Non-pigmented ciliary epithelial cell (primary cell): ENCODE data around the gene ZNF512.
"Not testable (repeated sequence)": the region's sequence is repeated elsewhere in the genome, so short reads cannot be mapped to it uniquely, and the experiment has no call there.

ENCODE experiments used
- DNase-seq: peaks from one replicate; pipeline ENCODE4 v3.0.0-alpha.2; 2010; ENCODE audit warnings: low read depth

The ZNF512 gene, protein sequence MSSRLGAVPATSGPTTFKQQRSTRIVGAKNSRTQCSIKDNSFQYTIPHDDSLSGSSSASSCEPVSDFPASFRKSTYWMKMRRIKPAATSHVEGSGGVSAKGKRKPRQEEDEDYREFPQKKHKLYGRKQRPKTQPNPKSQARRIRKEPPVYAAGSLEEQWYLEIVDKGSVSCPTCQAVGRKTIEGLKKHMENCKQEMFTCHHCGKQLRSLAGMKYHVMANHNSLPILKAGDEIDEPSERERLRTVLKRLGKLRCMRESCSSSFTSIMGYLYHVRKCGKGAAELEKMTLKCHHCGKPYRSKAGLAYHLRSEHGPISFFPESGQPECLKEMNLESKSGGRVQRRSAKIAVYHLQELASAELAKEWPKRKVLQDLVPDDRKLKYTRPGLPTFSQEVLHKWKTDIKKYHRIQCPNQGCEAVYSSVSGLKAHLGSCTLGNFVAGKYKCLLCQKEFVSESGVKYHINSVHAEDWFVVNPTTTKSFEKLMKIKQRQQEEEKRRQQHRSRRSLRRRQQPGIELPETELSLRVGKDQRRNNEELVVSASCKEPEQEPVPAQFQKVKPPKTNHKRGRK

DNA sequence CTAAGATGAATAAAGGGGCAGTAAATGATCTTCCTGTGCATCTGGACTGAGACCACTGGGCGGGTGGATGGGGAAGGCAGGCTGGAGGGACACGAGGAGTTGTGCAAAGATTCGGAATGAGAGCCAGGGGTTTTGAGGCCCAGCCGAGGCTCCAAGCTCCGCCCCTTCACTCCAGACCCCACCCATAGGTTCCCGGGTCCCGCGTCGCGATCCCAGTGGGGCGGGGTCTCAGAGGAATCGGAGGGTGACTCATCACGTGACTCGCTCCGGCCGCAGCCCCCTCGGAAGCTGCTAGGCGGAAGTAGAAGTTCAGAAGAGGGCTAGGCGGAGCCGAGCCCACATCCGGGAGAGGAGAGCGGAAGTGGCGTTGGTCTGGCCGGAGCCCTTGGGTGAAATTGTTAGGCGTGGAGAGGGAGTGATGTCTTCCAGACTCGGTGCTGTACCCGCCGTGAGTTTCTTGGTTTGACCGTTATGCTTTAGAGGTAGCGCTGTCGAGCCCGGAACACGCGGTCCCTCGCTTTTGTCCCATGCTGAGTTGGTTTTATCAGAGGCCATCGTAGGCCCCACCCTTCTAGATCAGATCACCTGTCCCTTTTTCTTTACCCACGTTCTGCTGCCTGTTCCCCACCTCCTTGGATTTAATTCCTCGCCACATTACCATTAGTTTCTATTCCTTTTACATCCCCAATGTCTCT is at the start of gene ZNF512:
Gene ZNF512 (plus strand): TSS at position 348 of the 695 bp plus-strand sequence. CDS start 71 bp downstream, at position 419.
- peak; percentile 67 for DNase-seq

- no peak for DNase-seq
Observed at GRCh38 chr2:27537287-27537686, 45.6 kb upstream of the ZNF512 start.

DNA sequence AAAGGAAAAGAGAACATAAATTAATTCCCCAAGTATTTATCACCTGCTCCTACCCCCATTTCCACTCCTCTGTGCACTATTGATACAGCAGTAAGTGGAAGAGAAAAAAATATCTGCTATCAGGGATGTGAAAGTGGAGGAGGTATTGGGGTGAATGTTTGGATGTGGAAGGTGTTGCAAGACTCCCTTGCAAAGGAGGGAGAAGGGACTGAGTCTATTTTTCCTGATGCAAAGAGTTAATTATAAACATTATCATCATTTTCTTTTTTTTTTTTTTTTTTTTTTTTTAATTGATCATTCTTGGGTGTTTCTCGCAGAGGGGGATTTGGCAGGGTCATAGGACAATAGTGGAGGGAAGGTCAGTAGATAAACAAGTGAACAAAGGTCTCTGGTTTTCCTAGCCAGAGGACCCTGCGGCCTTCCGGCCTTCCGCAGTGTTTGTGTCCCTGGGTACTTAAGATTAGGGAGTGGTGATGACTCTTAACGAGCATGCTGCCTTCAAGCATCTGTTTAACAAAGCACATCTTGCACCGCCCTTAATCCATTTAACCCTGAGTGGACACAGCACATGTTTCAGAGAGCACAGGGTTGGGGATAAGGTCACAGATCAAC is 43.9 kb upstream of the ZNF512 start:
- not testable (repeated sequence) for DNase-seq

DNA sequence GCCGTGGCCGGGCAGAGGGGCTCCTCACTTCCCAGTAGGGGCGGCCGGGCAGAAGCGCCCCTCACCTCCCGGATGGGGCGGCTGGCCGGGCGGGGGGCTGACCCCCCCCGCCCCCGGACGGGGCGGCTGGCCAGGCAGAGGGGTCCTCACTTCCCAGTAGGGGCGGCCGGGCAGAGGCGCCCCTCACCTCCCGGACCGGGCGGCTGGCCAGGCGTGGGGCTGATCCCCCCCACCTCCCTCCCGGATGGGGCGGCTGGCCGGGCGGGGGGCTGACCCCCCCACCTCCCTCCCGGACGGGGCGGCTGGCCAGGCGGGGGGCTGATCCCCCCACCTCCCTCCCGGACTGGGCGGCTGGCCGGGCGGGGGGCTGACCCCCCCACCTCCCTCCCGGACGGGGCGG is 43.2 kb upstream of the ZNF512 start:
- DNase-seq = not testable (repeated sequence)

DNA sequence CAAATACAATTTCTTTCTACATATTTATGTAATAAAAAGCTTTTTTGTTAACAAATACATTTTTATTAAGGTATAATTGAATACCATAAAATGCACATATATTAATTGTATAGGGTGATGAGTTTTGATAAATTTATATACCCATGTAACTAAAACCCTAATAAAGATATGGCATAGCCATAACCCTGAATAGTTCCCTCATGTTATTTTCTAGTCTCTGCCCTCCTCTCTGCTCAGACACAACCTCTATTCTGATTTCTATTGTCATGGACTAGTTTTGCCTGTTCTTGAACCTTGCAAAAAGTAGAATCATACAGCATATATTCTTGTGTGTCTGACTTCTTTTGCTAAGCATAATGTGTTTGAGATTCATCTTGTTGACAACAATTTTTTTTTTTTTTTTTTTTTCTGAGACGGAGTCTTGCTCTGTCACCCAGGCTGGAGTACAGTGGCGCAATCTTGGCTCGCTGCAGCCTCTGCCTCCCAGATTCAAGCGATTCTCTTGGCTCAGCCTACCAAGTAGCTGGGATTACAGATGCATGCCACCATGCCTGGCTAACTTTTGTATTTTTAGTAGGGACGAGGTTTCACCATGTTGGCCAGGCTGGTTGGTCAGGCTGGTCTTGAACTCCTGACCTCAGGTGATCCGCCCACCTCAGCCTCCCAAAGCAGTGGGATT is 38.6 kb upstream of the ZNF512 start:
- no peak for DNase-seq

- DNase-seq = peak; percentile 28
Observed at GRCh38 chr2:27545348-27546141, 37.3 kb upstream of the ZNF512 start.

- no peak for DNase-seq
Observed at GRCh38 chr2:27549303-27549702, 33.5 kb upstream of the ZNF512 start.

DNA sequence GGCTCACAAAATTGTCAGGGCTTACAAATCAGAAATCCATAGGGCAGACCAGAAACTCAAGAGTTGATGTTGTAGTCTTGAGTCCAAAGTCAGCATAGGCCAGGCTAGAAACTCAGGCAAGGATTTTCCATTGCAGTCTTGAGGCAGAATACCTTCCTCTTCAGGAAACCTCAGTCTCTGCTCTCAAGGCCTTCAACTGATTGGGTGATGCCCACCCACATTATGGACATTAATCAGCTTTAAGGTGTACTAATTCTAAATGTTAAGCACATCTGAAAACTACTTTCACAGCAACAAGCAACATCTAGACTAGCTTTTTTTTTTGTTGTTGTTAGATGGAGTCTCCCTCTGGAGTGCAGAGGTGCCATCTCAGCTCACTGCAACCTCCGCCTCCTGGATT is 31.3 kb upstream of the ZNF512 start:
- DNase-seq = no peak

- no peak for DNase-seq
Observed at GRCh38 chr2:27552941-27553340, 29.9 kb upstream of the ZNF512 start.

DNA sequence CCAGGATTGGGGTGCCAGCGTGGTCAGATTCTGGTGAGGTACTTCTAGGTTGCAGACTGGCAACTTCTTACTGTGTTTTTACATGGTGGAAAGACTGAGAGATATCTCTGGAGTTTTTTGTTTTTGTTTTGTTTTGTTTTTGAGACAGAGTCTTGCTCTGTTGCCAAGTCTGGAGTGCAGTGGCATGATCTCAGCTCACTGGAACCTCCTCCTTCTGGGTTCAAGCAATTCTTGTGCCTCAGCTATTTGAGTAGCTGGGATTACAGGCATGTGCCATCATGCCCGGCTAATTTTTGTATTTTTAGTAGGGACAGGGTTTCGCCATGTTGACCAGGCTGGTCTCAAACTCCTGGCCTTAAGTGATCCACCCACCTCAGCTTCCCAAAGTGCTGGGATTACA is 28.4 kb upstream of the ZNF512 start:
- DNase-seq = not testable (repeated sequence)

GRCh38 chr2:27559228-27559627 is 23.6 kb upstream of the ZNF512 start:
- DNase-seq = no peak

- DNase-seq = no peak
Observed at GRCh38 chr2:27561060-27561459, 21.8 kb upstream of the ZNF512 start.

DNA sequence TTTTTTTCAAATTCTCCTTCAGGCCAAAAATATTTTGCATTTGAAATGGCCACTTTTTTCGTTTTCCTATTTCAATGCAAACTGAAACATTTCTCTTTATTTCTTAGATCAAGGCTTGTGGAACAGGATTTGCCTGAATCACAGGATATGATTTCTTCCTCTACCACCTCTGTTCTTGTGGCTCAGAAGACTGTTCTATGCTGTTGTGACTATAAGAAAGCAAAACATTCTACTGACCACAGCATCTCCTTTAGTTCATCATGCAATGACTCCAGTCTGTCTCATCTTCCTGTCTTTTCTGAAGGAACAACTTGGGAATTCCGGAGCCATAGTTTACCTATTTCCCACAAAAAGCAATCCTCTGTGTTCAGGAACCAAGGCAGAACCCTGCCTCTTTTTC is 16.2 kb upstream of the ZNF512 start:
- DNase-seq = peak; percentile 73

DNA sequence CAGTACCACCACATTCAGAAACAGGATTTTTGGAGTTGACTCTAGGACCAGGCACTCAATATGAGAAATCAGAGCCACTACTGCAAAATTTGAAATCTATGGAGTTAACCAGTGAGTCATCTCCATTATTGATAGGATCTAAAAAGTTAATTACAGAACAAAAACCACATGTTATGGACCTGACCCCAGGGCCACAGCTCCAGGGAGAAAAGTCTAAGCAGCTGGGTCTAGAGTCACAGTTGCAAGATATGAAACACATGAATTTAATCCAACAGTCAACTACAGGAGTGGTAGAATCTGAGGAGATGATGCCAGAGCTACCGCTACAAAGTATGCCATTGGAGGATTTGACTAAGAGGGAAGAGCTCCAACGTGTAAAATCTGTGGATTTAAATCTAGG is 13.4 kb upstream of the ZNF512 start:
- no peak for DNase-seq

DNA sequence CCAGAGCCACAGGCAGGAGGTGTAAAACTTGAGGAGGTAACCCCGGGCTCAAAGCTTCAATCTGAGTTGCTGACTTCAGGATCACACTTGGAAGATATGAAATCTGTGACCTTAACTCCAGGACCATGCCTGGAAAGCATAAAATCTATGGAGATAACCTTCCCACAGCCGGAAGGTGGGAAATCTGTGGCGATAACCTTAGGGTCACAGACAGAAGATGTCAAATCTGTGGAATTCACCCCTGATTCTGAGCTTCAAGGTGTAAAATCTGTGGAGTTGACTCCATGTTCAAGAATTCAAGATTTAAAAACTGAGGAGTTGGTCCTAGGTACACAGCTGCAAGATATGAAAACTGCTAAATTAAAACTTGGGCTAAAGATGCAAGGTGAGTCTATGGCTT is 11.6 kb upstream of the ZNF512 start:
- DNase-seq = no peak

GRCh38 chr2:27571681-27572080 is 11.2 kb upstream of the ZNF512 start:
- no peak for DNase-seq

- DNase-seq = no peak
Observed at GRCh38 chr2:27572439-27572838, 10.4 kb upstream of the ZNF512 start.

GRCh38 chr2:27572998-27573429 is 9.8 kb upstream of the ZNF512 start:
- no peak for DNase-seq

DNA sequence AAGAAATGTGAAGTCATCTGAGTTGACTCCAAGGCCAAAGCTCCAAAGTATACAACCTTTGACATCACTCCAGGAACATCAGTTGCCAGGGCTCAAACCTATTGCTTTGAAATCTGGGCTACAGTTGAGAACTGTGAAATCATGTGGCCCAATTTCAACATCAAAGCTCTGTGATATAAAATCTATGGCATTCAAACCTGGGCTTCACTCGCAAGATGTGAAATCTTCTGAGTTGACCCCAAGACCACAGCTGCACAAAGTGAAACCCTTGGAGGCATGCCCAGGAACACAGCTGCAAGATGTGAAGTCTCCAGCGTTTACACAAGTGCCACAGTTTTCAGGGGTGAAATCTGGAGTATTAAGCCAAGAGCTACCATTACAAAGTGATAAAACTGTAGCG is 9.4 kb upstream of the ZNF512 start:
- DNase-seq = peak; percentile 37

DNA sequence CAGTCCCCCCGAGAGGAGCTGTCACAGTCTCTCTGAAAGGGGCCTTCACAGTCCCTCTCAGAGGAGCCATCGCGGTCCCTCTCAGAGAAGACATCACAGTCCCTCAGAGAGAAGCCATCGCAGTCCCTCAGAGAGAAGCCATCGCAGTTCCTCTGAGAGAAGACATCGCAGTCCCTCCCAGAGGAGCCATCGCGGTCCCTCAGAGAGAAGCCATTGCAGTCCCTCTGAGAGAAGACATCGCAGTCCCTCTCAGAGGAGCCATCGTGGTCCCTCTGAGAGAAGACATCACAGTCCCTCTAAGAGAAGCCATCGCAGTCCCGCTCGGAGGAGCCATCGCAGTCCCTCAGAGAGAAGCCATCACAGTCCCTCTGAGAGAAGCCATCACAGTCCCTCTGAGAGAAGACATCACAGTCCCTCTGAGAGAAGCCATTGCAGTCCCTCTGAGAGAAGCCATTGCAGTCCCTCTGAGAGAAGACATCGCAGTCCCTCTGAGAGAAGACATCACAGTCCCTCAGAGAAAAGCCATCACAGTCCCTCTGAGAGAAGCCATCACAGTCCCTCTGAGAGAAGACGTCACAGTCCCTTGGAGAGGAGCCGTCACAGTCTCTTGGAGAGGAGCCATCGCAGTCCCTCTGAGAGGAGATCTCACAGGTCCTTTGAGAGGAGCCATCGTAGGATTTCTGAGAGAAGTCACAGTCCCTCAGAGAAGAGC is 1.3 kb upstream of the ZNF512 start:
- DNase-seq = no peak
